Activated CD8-positive, alpha-beta T cell treated with anti-CD3 and anti-CD28 coated beads, Interleukin-2, amount 10 ng/mL, durations not matched to agents 7 days and 5 days (primary cell): ENCODE results near the gene FANCG. TPM values are rescaled to one million over a fixed set of nuclear protein-coding genes. Genes with fewer than 3 reads are reported as not detected.

Experiments
- ATAC-seq: fragments of 150-1000 bp; cut with Tn5 transposase; one replicate; pipeline ENCODE4 v1.10.0; 2021; ENCODE audit warnings: moderate library complexity
- CTCF ChIA-PET: fragments of 350-600 bp; sonication (Branson Sonifier 250); formaldehyde crosslinking; loops from one replicate; lab custom pipeline; 2021; ENCODE audit warnings: antibody characterized with exemption; lab: Charles Lee
- POLR2A ChIA-PET: fragments of 350-600 bp; sonication (Branson Sonifier 250); formaldehyde crosslinking; loops from one replicate; lab custom pipeline; 2021; ENCODE audit warnings: antibody characterized with exemption; lab: Charles Lee
- DNase-seq: peaks from one replicate; pipeline ENCODE4 v3.0.0-alpha.2; 2020
- H3K27ac Mint-ChIP-seq: one replicate; pipeline ENCODE4 v1.8.0; 2021; ENCODE audit warnings: mild to moderate bottlenecking, mixed read lengths
- H3K27me3 Mint-ChIP-seq: one replicate; pipeline ENCODE4 v1.8.0; 2021; ENCODE audit warnings: low read depth, mixed read lengths
- H3K36me3 Mint-ChIP-seq: one replicate; pipeline ENCODE4 v1.8.0; 2021; ENCODE audit warnings: low read depth, mixed read lengths
- H3K4me1 Mint-ChIP-seq: one replicate; pipeline ENCODE4 v1.8.0; 2021; ENCODE audit warnings: low read depth, mixed read lengths
- H3K4me3 Mint-ChIP-seq: one replicate; pipeline ENCODE4 v1.8.0; 2021; ENCODE audit warnings: mild to moderate bottlenecking, mixed read lengths
- H3K9me3 Mint-ChIP-seq: one replicate; pipeline ENCODE4 v1.8.0; 2022; ENCODE audit warnings: mixed read lengths; ENCODE audit not compliant: insufficient read depth
- total RNA-seq, 2 experiments: library from RNA; stranded (reverse); gene quantifications; one replicate each; pipeline ENCODE4 v1.2.3, GENCODE V29; 2021

FANCG gene
- total RNA-seq, 2 experiments from 2014 or later = 125 to 136 TPM

GRCh38 chr9:35059438-35059837, 20.3 kb downstream of the FANCG start:
- POLR2A ChIA-PET = interaction anchor here (0.8 kb wide), 1 partner anchor 8 kb away, joined by 3 read pairs; no protein-coding TSS in a partner anchor
- Mint-ChIP-seq H3K4me3 (no peak overlapping the region), H3K9me3 (no peaks in the 10 kb centered on the region), H3K27ac (no peak overlapping the region), H3K4me1 (no peaks in the 10 kb centered on the region), H3K36me3 (peaks cover 87% of the 10 kb centered on the region), H3K27me3 (no peaks in the 10 kb centered on the region)
- no peak for ATAC-seq
- no peak for DNase-seq
- CTCF ChIA-PET = interaction anchor here (7.0 kb wide), 1 partner anchor 9 kb away, joined by 39 read pairs; no protein-coding TSS in a partner anchor

GRCh38 chr9:35057271-35057620, 22.5 kb downstream of the FANCG start:
- CTCF ChIA-PET = no interaction called here
- Mint-ChIP-seq H3K4me3 (no peak overlapping the region), H3K9me3 (no peaks in the 10 kb centered on the region), H3K4me1 (no peaks in the 10 kb centered on the region), H3K27ac (no peak overlapping the region), H3K36me3 (peaks cover 80% of the 10 kb centered on the region), H3K27me3 (no peaks in the 10 kb centered on the region)
- ATAC-seq (no peak), DNase-seq (no peak)
- POLR2A ChIA-PET = no interaction called here

GRCh38 chr9:35056571-35057270, 23.0 kb downstream of the FANCG start:
- Mint-ChIP-seq H3K9me3 (no peaks in the 10 kb centered on the region), H3K27ac (no peak overlapping the region), H3K27me3 (no peaks in the 10 kb centered on the region), H3K36me3 (peaks cover 79% of the 10 kb centered on the region), H3K4me1 (no peaks in the 10 kb centered on the region), H3K4me3 (no peak overlapping the region)
- POLR2A ChIA-PET = no interaction called here
- DNase-seq (no peak), ATAC-seq (peak; percentile 31)
- CTCF ChIA-PET = no interaction called here

- Mint-ChIP-seq H3K36me3 (peaks cover 68% of the 10 kb centered on the region), H3K27ac (no peak overlapping the region), H3K4me3 (no peak overlapping the region), H3K27me3 (no peaks in the 10 kb centered on the region), H3K4me1 (no peaks in the 10 kb centered on the region), H3K9me3 (no peaks in the 10 kb centered on the region)
- DNase-seq = no peak
- CTCF ChIA-PET = interaction anchor here (0.8 kb wide), 1 partner anchor 156 kb away, joined by 3 read pairs; no protein-coding TSS in a partner anchor
- ATAC-seq = no peak
- POLR2A ChIA-PET = interaction anchor here (0.7 kb wide), 1 partner anchor 11 kb away, joined by 3 read pairs; no protein-coding TSS in a partner anchor
Measured at GRCh38 chr9:35054871-35055644, 24.7 kb downstream of the FANCG start.

GRCh38 chr9:35054185-35054835, 25.4 kb downstream of the FANCG start:
- no peak overlapping the region for H3K27ac Mint-ChIP-seq
- POLR2A ChIA-PET = interaction anchor here (0.7 kb wide), 1 partner anchor 12 kb away, joined by 3 read pairs; no protein-coding TSS in a partner anchor
- no peak overlapping the region for H3K4me3 Mint-ChIP-seq
- CTCF ChIA-PET = interaction anchor here (3.8 to 6.3 kb wide), 2 partner anchors 70 to 157 kb away, joined by 24 to 124 read pairs; a partner anchor contains a TSS
- no peak for ATAC-seq
- no peak for DNase-seq
- H3K4me1 Mint-ChIP-seq = no peaks in the 10 kb centered on the region
- no peaks in the 10 kb centered on the region for H3K27me3 Mint-ChIP-seq
- peaks cover 63% of the 10 kb centered on the region for H3K36me3 Mint-ChIP-seq
- no peaks in the 10 kb centered on the region for H3K9me3 Mint-ChIP-seq

GRCh38 chr9:35051069-35051967, 28.4 kb downstream of the FANCG start:
- ATAC-seq = peak; percentile 64
- H3K4me1 Mint-ChIP-seq = no peaks in the 10 kb centered on the region
- POLR2A ChIA-PET = interaction anchor here (0.6 to 1.4 kb wide), 7 partner anchors 8 to 152 kb away, joined by 3 to 7 read pairs (median 4); partner anchors contain the start of genes FANCG and VCP
- H3K4me3 Mint-ChIP-seq = no peak overlapping the region
- CTCF ChIA-PET = interaction anchor here (0.6 to 6.3 kb wide), 38 partner anchors 8 to 679 kb away, joined by 3 to 124 read pairs (median 6); partner anchors contain the start of genes DNAJB5, FANCG, PIGO and STOML2
- no peaks in the 10 kb centered on the region for H3K27me3 Mint-ChIP-seq
- H3K9me3 Mint-ChIP-seq = no peaks in the 10 kb centered on the region
- peak; percentile 66 for DNase-seq
- H3K36me3 Mint-ChIP-seq = peaks cover 45% of the 10 kb centered on the region
- H3K27ac Mint-ChIP-seq = peak overlapping the region; percentile 28

GRCh38 chr9:35048511-35048910, 31.2 kb downstream of the FANCG start:
- H3K9me3 Mint-ChIP-seq = no peaks in the 10 kb centered on the region
- ATAC-seq = no peak
- peaks cover 26% of the 10 kb centered on the region for H3K36me3 Mint-ChIP-seq
- no peaks in the 10 kb centered on the region for H3K4me1 Mint-ChIP-seq
- CTCF ChIA-PET = interaction anchor here (4.8 to 6.3 kb wide), 2 partner anchors 14 to 151 kb away, joined by 39 to 124 read pairs; a partner anchor contains a TSS
- no peak for DNase-seq
- no peak overlapping the region for H3K4me3 Mint-ChIP-seq
- POLR2A ChIA-PET = no interaction called here
- no peak overlapping the region for H3K27ac Mint-ChIP-seq
- no peaks in the 10 kb centered on the region for H3K27me3 Mint-ChIP-seq

- H3K4me1 Mint-ChIP-seq = no peaks in the 10 kb centered on the region
- POLR2A ChIA-PET = interaction anchor here (2.1 kb wide), 1 partner anchor 28 kb away, joined by 7 read pairs; the partner anchor contains the start of gene VCP
- no peak for DNase-seq
- peaks cover 6% of the 10 kb centered on the region for H3K36me3 Mint-ChIP-seq
- no peak overlapping the region for H3K27ac Mint-ChIP-seq
- no peaks in the 10 kb centered on the region for H3K27me3 Mint-ChIP-seq
- H3K9me3 Mint-ChIP-seq = no peaks in the 10 kb centered on the region
- ATAC-seq = no peak
- H3K4me3 Mint-ChIP-seq = no peak overlapping the region
- CTCF ChIA-PET = interaction anchor here (1.0 to 1.5 kb wide), 2 partner anchors 8 kb away, joined by 3 to 5 read pairs; no protein-coding TSS in a partner anchor
Measured at GRCh38 chr9:35044071-35044470, 35.7 kb downstream of the FANCG start.

GRCh38 chr9:35042891-35043545, 36.7 kb downstream of the FANCG start:
- ChIA-PET CTCF (interaction anchor here (0.9 to 1.5 kb wide), 4 partner anchors 8 to 143 kb away, joined by 3 to 6 read pairs (median 4); no protein-coding TSS in a partner anchor), POLR2A (interaction anchor here (2.1 kb wide), 1 partner anchor 29 kb away, joined by 7 read pairs; the partner anchor contains the start of gene VCP)
- H3K4me1 Mint-ChIP-seq = no peaks in the 10 kb centered on the region
- no peaks in the 10 kb centered on the region for H3K9me3 Mint-ChIP-seq
- ATAC-seq = no peak
- no peak overlapping the region for H3K4me3 Mint-ChIP-seq
- peak overlapping the region; percentile 26 for H3K27ac Mint-ChIP-seq
- DNase-seq = no peak
- H3K36me3 Mint-ChIP-seq = no peaks in the 10 kb centered on the region
- no peaks in the 10 kb centered on the region for H3K27me3 Mint-ChIP-seq

GRCh38 chr9:35042081-35042604, 37.6 kb downstream of the FANCG start:
- H3K36me3 Mint-ChIP-seq = no peaks in the 10 kb centered on the region
- no peak overlapping the region for H3K27ac Mint-ChIP-seq
- no peaks in the 10 kb centered on the region for H3K4me1 Mint-ChIP-seq
- no peak for ATAC-seq
- DNase-seq = no peak
- H3K4me3 Mint-ChIP-seq = no peak overlapping the region
- POLR2A ChIA-PET = interaction anchor here (0.6 kb wide), 1 partner anchor 174 kb away, joined by 4 read pairs; no protein-coding TSS in a partner anchor
- CTCF ChIA-PET = interaction anchor here (1.1 to 2.3 kb wide), 3 partner anchors 9 to 142 kb away, joined by 4 to 19 read pairs (median 4); no protein-coding TSS in a partner anchor
- H3K27me3 Mint-ChIP-seq = no peaks in the 10 kb centered on the region
- no peaks in the 10 kb centered on the region for H3K9me3 Mint-ChIP-seq
